D721Med (cell line): ENCODE data around the gene CST6.

Experiments
- DNase-seq: peaks from one replicate; pipeline ENCODE4 v3.0.0; 2011; ENCODE audit warnings: low spot score; ENCODE audit not compliant: insufficient read length
- FAIRE-seq: peaks from 2 replicates; lab custom pipeline; 2011; peaks lifted over from hg19 to GRCh38; lab: Jason Lieb, UNC
- CTCF ChIP-seq: IDR thresholded peaks from 2 replicates; pipeline ENCODE4 v1.5.1; 2012; ENCODE audit warnings: mild to moderate bottlenecking, control low read depth; ENCODE audit not compliant: insufficient read depth; ENCODE audit errors: missing control alignments

The CST6 gene, protein sequence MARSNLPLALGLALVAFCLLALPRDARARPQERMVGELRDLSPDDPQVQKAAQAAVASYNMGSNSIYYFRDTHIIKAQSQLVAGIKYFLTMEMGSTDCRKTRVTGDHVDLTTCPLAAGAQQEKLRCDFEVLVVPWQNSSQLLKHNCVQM

GRCh38 chr11:66011785-66012303 lies at the start of gene CST6:
Gene CST6 (plus strand): TSS chr11:66012008. CDS start chr11:66012045, 37 bp downstream.
- DNase-seq (no peak), FAIRE-seq (no peak)
- no peak for TF ChIP-seq CTCF

GRCh38 chr11:65962141-65962564 lies 49.7 kb upstream of the CST6 start:
- FAIRE-seq (no peak), DNase-seq (no peak)
- no peak for TF ChIP-seq CTCF

GRCh38 chr11:65964906-65965305 lies 46.9 kb upstream of the CST6 start:
- FAIRE-seq (no peak), DNase-seq (no peak)
- TF ChIP-seq CTCF, result no peak

DNA sequence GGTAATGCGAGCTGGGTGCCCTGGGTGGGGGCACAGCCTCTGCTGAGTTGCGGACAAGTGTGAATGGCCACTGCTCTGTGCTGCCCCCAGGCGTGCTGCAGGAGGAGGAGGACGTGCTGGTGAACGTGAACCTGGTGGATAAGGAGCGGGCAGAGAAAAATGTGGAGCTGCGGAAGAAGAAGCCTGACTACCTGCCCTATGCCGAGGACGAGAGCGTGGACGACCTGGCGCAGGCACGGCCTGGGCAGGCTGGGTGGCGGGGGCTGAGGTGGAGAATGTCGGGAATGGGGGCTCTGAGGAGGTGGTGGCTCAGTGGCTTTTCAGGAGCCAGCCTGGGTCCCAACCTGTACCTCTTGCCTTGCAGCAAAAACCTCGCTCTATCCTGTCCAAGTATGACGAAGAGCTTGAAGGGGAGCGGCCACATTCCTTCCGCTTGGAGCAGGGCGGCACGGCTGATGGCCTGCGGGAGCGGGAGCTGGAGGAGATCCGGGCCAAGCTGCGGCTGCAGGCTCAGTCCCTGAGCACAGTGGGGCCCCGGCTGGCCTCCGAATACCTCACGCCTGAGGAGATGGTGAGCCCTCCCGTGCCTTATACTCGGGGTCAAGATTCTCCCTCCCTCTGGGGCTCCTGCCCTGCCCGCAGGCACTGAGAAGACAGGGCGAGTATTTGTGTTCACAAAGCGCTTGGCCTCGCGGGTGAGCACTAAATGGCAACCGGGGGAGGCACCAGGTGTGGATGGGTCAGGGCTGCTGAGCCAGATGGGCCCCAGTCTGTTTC lies 45.6 kb upstream of the CST6 start:
- no peak for TF ChIP-seq CTCF
- FAIRE-seq, result no peak
- DNase-seq, result no peak

- no peak for TF ChIP-seq CTCF
- no peak for DNase-seq
- no peak for FAIRE-seq
Observed at GRCh38 chr11:65967329-65967934, 44.4 kb upstream of the CST6 start.

DNA sequence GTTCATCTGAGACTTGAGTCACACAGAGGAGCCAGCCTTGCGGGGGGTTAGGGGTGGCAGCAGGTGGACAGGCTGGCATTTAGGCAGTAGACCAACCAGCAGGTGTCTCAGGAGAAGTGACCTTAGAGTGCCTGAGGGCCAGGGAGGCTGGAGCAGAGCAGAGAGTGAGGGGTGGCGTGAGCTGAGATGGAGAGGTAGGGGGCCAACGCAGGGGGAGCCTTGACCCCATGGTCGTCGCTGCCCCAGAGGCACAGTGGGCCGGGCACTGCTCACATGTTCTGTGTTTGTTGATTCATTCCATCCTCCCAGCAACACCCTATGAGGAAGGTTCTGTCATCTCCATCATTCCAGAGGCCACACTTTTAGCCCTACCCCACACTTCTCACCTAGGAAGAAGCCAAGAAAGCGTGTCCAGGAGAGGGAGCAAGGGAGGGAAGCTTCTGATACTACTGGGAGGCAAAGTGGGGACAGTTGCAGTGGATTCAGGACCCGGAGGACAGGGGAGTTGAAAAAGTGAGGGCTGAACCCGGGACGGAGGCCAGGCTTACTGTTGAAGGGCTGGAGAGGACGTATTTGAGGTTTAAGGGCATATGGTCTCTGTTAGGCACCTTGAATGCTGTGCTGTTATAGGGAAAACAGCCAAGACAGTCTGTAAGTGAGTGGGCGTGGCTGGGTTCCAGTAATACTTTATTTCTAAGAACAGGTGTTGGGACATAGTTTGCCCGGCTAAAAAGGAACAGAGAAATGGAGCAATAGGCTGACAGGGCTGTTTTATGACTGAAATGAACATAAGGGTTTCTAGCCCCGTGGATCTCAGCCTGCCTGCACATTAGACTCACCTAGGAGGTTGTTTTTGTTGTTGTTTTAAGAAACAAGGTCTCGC lies 43.0 kb upstream of the CST6 start:
- DNase-seq (no peak), FAIRE-seq (no peak)
- TF ChIP-seq CTCF, result no peak
